ENCODE data around the gene STKLD1. TPM values are rescaled to one million over a fixed set of nuclear protein-coding genes. Genes with fewer than 3 reads are reported as not detected.

STKLD1 gene
- 0.69 and 0.95 TPM in 2 replicates for total RNA-seq

GRCh38 chr9:133375724-133376654 is at the start of gene STKLD1, which contains the start of gene SURF4:
Gene STKLD1 (plus strand): TSS chr9:133376366. CDS start chr9:133376474, 108 bp downstream.
Gene SURF4 (minus strand): TSS chr9:133376060. CDS start chr9:133375969, 91 bp downstream.

GRCh38 chr9:133335924-133336811 is 40.0 kb upstream of the STKLD1 start, which contains the start of gene SURF6:
Gene SURF6 (minus strand): TSS chr9:133336188. CDS start chr9:133336132, 56 bp downstream.

GRCh38 chr9:133347985-133348717 is 28.0 kb upstream of the STKLD1 start, which contains the start of the genes MED22 and RPL7A:
Gene MED22 (minus strand): TSS chr9:133348131. CDS start chr9:133346662, 1,469 bp downstream.
Gene RPL7A (plus strand): TSS chr9:133348218. CDS start chr9:133348244, 26 bp downstream.

GRCh38 chr9:133356391-133357091 is 19.6 kb upstream of the STKLD1 start, which contains the start of the genes SURF1 and SURF2:
Gene SURF1 (minus strand): TSS chr9:133356487. CDS start chr9:133356453, 34 bp downstream.
Gene SURF2 (plus strand): TSS chr9:133356550. CDS start chr9:133356593, 43 bp downstream.

DNA sequence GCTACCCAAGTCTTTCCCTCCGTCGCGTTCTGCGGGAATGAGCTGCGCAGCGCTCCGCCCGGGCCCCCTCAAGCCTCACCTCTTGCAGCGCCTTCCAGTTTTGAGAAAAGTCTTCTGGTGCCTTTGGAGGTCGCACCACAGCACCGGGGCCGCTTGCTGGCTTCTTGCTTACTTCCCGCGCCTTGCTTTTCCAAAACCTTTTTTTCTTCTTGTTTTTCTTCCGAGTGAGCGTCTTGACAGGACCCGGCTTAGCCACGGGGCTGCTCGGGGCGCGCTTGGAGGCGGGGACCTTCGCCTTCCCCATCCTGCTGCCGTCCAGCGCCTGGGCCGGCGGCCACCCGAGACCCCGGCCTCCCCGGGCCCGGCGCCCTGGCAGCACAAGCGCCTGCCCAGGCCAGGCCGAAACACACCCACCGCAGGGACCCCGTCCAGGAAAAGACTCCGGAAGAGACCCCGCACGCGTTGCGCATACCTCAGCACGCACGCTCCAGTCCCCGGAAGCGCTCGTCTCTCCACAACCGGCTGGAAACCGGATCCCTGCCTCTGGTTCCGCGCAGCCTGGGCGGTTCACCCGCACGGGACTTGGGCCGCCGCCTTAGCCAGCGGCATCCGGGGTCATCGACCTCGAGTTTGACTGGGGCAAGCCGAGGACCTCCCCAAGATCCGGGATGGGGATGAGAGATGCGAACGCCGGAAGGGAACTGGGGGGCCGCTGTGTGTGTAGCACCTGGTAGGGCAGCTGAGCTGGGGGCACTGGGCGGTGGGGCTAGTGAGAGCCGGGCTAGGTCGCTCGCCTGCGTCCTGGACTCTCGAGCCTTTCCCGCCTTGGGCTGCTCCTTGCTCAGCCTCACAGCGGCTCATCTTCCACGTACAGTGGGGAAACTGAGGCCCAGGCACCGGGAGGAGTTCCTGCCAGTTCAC is 41.6 kb downstream of the STKLD1 start, which contains the start of gene REXO4:
TSS of gene REXO4 (minus strand) at position 470 of the 921 bp plus-strand sequence. CDS start at position 304, 166 bp downstream.

GRCh38 chr9:133421615-133422542 is 45.7 kb downstream of the STKLD1 start, which contains the start of gene ADAMTS13:
Gene ADAMTS13 (plus strand): TSS chr9:133422367. CDS start chr9:133422444, 77 bp downstream.

Other genes starting within 250 kb of the STKLD1 start
- 1.3 and 5.7 TPM in 2 replicates for gene GBGT1, start 212.5 kb upstream of the STKLD1 start, total RNA-seq
- gene OBP2B, start 167.1 kb upstream of the STKLD1 start, total RNA-seq, result not detected in 2 replicates
- gene ABO, start 101.2 kb upstream of the STKLD1 start, total RNA-seq, result not detected in 2 replicates
- 7.4 and 8.1 TPM in 2 replicates for gene SURF6, start 40.2 kb upstream of the STKLD1 start, total RNA-seq
- gene MED22, start 28.2 kb upstream of the STKLD1 start, total RNA-seq, result 9.9 and 21.4 TPM in 2 replicates
- gene RPL7A, start 28.1 kb upstream of the STKLD1 start, total RNA-seq, result 2,604 and 3,068 TPM in 2 replicates
- gene SURF1, start 19.9 kb upstream of the STKLD1 start, total RNA-seq, result 32.8 and 43.2 TPM in 2 replicates
- gene SURF2, start 19.8 kb upstream of the STKLD1 start, total RNA-seq, result 13.9 and 14.6 TPM in 2 replicates
- 354 and 359 TPM in 2 replicates for gene SURF4, start 306 bp upstream of the STKLD1 start, total RNA-seq
- 14.7 and 20.8 TPM in 2 replicates for gene REXO4, start 41.6 kb downstream of the STKLD1 start, total RNA-seq
- gene ADAMTS13, start 46.0 kb downstream of the STKLD1 start, total RNA-seq, result 2.5 and 3.3 TPM in 2 replicates
- gene CACFD1, start 83.6 kb downstream of the STKLD1 start, total RNA-seq, result 7.6 and 8.8 TPM in 2 replicates
- 4.3 and 5.7 TPM in 2 replicates for gene SLC2A6, start 102.7 kb downstream of the STKLD1 start, total RNA-seq
- not detected in 2 replicates for gene MYMK, start 148.6 kb downstream of the STKLD1 start, total RNA-seq
- under 0.01 TPM in 1 of 2 replicates, not detected in the other for gene ADAMTSL2, start 158.3 kb downstream of the STKLD1 start, total RNA-seq
- not detected in 2 replicates for gene FAM163B, start 233.0 kb downstream of the STKLD1 start, total RNA-seq